ENCODE results near the gene SPATA20. TPM values are rescaled to one million over a fixed set of nuclear protein-coding genes. Genes with fewer than 3 reads are reported as not detected.

Gene SPATA20
- total RNA-seq, 1 donor from 2014 or later = 71.7 TPM

GRCh38 chr17:50541716-50542688, 5.0 kb upstream of the SPATA20 start:
- peak; percentile 84 to 92 for DNase-seq (ENCODE audit: low spot score in 2 of 2, unreplicated experiment in 2 of 2)
- Mint-ChIP-seq H3K27ac (peak overlapping the region; percentile 83), H3K27me3 (ENCODE audit: low read depth) (peaks cover 3% of the 10 kb centered on the region), H3K36me3 (peaks cover 3% of the 10 kb centered on the region), H3K4me3 (peak overlapping the region; percentile 74), H3K4me1 (peaks cover 19% of the 10 kb centered on the region), H3K9me3 (no peaks in the 10 kb centered on the region)
- TF ChIP-seq CTCF (IDR thresholded peaks at IDR 0.05; ENCODE audit: unreplicated experiment) = no peak

- Mint-ChIP-seq H3K36me3 (peaks cover 3% of the 10 kb centered on the region), H3K4me1 (peaks cover 22% of the 10 kb centered on the region), H3K27ac (peak overlapping the region; percentile 83), H3K27me3 (ENCODE audit: low read depth) (peaks cover 3% of the 10 kb centered on the region), H3K4me3 (peak overlapping the region; percentile 74), H3K9me3 (no peaks in the 10 kb centered on the region)
- DNase-seq (ENCODE audit: low spot score in 2 of 2, unreplicated experiment in 2 of 2) = no peak
- TF ChIP-seq CTCF (IDR thresholded peaks at IDR 0.05; ENCODE audit: unreplicated experiment) = no peak
These were observed 3.9 kb upstream of the SPATA20 start for GRCh38 chr17:50542795-50543774.

- Mint-ChIP-seq H3K27ac (no peak overlapping the region), H3K36me3 (peaks cover 3% of the 10 kb centered on the region), H3K4me3 (no peak overlapping the region), H3K27me3 (ENCODE audit: low read depth) (peaks cover 3% of the 10 kb centered on the region), H3K9me3 (no peaks in the 10 kb centered on the region), H3K4me1 (peaks cover 22% of the 10 kb centered on the region)
- TF ChIP-seq CTCF (IDR thresholded peaks at IDR 0.05; ENCODE audit: unreplicated experiment) = no peak
- no peak for DNase-seq (ENCODE audit: low spot score in 2 of 2, unreplicated experiment in 2 of 2)
These were observed 2.5 kb upstream of the SPATA20 start for GRCh38 chr17:50544516-50544915.

GRCh38 chr17:50545311-50545710, 1.7 kb upstream of the SPATA20 start:
- H3K4me1 Mint-ChIP-seq = peaks cover 22% of the 10 kb centered on the region
- H3K27ac Mint-ChIP-seq = no peak overlapping the region
- no peaks in the 10 kb centered on the region for H3K9me3 Mint-ChIP-seq
- H3K4me3 Mint-ChIP-seq = no peak overlapping the region
- no peak for DNase-seq (ENCODE audit: low spot score in 2 of 2, unreplicated experiment in 2 of 2)
- H3K27me3 Mint-ChIP-seq (ENCODE audit: low read depth) = peaks cover 3% of the 10 kb centered on the region
- TF ChIP-seq CTCF (IDR thresholded peaks at IDR 0.05; ENCODE audit: unreplicated experiment) = no peak
- H3K36me3 Mint-ChIP-seq = no peaks in the 10 kb centered on the region

- peak overlapping the region; percentile 70 for H3K4me3 Mint-ChIP-seq
- H3K36me3 Mint-ChIP-seq = no peaks in the 10 kb centered on the region
- H3K27ac Mint-ChIP-seq = no peak overlapping the region
- no peak for DNase-seq (ENCODE audit: low spot score in 2 of 2, unreplicated experiment in 2 of 2)
- H3K4me1 Mint-ChIP-seq = peaks cover 21% of the 10 kb centered on the region
- H3K27me3 Mint-ChIP-seq (ENCODE audit: low read depth) = peaks cover 3% of the 10 kb centered on the region
- H3K9me3 Mint-ChIP-seq = no peaks in the 10 kb centered on the region
- no peak for TF ChIP-seq CTCF (IDR thresholded peaks at IDR 0.05; ENCODE audit: unreplicated experiment)
These were observed 306 bp upstream of the SPATA20 start for GRCh38 chr17:50546701-50547034.

Data from mesothelial cell of epicardium (in vitro differentiated cells).